H9 (cell line): ENCODE data around the gene SKAP1. TPM values are rescaled to one million over a fixed set of nuclear protein-coding genes. Genes with fewer than 3 reads are reported as not detected.

Experiments
- DNase-seq: peaks from one replicate; pipeline ENCODE4 v3.0.0-alpha.2; 2017
- H2AFZ ChIP-seq: one replicate; pipeline ENCODE4 v1.6.1; 2013; ENCODE audit warnings: mild to moderate bottlenecking, low read length, control low read depth, moderate library complexity
- H2AK5ac ChIP-seq: 2 replicates; pipeline ENCODE4 v1.6.1; 2013; ENCODE audit warnings: low read length, control low read depth, mixed read lengths; ENCODE audit not compliant: insufficient read length
- H2BK120ac ChIP-seq: one replicate; pipeline ENCODE4 v1.6.1; 2013; ENCODE audit warnings: low read depth, mild to moderate bottlenecking, low read length, control low read depth, inconsistent platforms; ENCODE audit not compliant: poor library complexity, severe bottlenecking
- H2BK12ac ChIP-seq: 2 replicates; pipeline ENCODE4 v1.6.1; 2013; ENCODE audit warnings: low read length, control low read depth, mixed read lengths, low read depth; ENCODE audit not compliant: insufficient read length
- H2BK15ac ChIP-seq: 2 replicates; pipeline ENCODE4 v1.6.1; 2013; ENCODE audit warnings: low read depth, low read length, control low read depth
- H2BK20ac ChIP-seq: one replicate; pipeline ENCODE4 v1.6.1; 2013; ENCODE audit warnings: low read depth, mild to moderate bottlenecking, low read length, control low read depth, inconsistent platforms; ENCODE audit not compliant: poor library complexity, severe bottlenecking
- H2BK5ac ChIP-seq: 2 replicates; pipeline ENCODE4 v1.6.1; 2013; ENCODE audit warnings: low read length, control low read depth, mixed read lengths; ENCODE audit not compliant: insufficient read length
- H3K14ac ChIP-seq: 2 replicates; pipeline ENCODE4 v1.6.1; 2013; ENCODE audit warnings: low read length, control low read depth; ENCODE audit not compliant: insufficient read depth
- H3K18ac ChIP-seq: 2 replicates; pipeline ENCODE4 v1.6.1; 2013; ENCODE audit warnings: low read depth, mild to moderate bottlenecking, mixed read lengths, low read length, control low read depth; ENCODE audit not compliant: insufficient read length
- H3K23ac ChIP-seq: 2 replicates; pipeline ENCODE4 v1.6.1; 2013; ENCODE audit warnings: low read length, control low read depth, mixed read lengths, low read depth; ENCODE audit not compliant: insufficient read length
- H3K23me2 ChIP-seq: 2 replicates; pipeline ENCODE4 v1.6.1; 2013; ENCODE audit warnings: low read depth, mild to moderate bottlenecking, mixed read lengths, low read length, control low read depth; ENCODE audit not compliant: insufficient read length, poor library complexity, severe bottlenecking
- H3K27ac ChIP-seq: 2 replicates; pipeline ENCODE4 v1.5.1; 2013; ENCODE audit warnings: low read length, control low read depth, mixed read lengths, low read depth; ENCODE audit not compliant: insufficient read length
- H3K27me3 ChIP-seq: 2 replicates; pipeline ENCODE4 v1.6.1; 2013; ENCODE audit warnings: low read length, control low read depth, inconsistent platforms; ENCODE audit not compliant: insufficient read depth
- H3K4ac ChIP-seq: 2 replicates; pipeline ENCODE4 v1.6.1; 2013; ENCODE audit warnings: low read depth, mild to moderate bottlenecking, control low read depth, inconsistent platforms, low read length, moderate library complexity
- H3K4me1 ChIP-seq: 2 replicates; pipeline ENCODE4 v1.6.1; 2013; ENCODE audit warnings: low read length, control low read depth, inconsistent platforms; ENCODE audit not compliant: insufficient read depth
- H3K4me2 ChIP-seq: 2 replicates; pipeline ENCODE4 v1.6.1; 2013; ENCODE audit warnings: low read length, control low read depth, mixed read lengths; ENCODE audit not compliant: insufficient read length, insufficient read depth
- H3K56ac ChIP-seq: 2 replicates; pipeline ENCODE4 v1.6.1; 2013; ENCODE audit warnings: low read depth, mild to moderate bottlenecking, mixed read lengths, low read length, control low read depth; ENCODE audit not compliant: insufficient read length
- H3K79me1 ChIP-seq: 2 replicates; pipeline ENCODE4 v1.6.1; 2013; ENCODE audit warnings: low read depth, mild to moderate bottlenecking, moderate library complexity, low read length, control low read depth, inconsistent platforms; ENCODE audit not compliant: insufficient read depth, poor library complexity, severe bottlenecking
- H3K79me2 ChIP-seq: 2 replicates; pipeline ENCODE4 v1.6.1; 2013; ENCODE audit warnings: low read length, control low read depth, inconsistent platforms; ENCODE audit not compliant: insufficient read depth
- H3K9ac ChIP-seq: 2 replicates; pipeline ENCODE4 v1.6.1; 2013; ENCODE audit warnings: low read length, control low read depth, mixed read lengths; ENCODE audit not compliant: insufficient read length; ENCODE audit errors: extremely low read depth
- H3K9me3 ChIP-seq: one replicate; pipeline ENCODE4 v1.6.1; 2013; ENCODE audit warnings: low read depth, low read length, inconsistent platforms; ENCODE audit not compliant: control insufficient read depth
- H3T11ph ChIP-seq: one replicate; pipeline ENCODE4 v1.6.1; 2013; ENCODE audit warnings: mild to moderate bottlenecking, low read length, control low read depth, inconsistent platforms
- H4K20me1 ChIP-seq: one replicate; pipeline ENCODE4 v1.6.1; 2013; ENCODE audit not compliant: control insufficient read depth, insufficient read length, insufficient read depth
- H4K5ac ChIP-seq: 2 replicates; pipeline ENCODE4 v1.6.1; 2013; ENCODE audit warnings: low read depth, mild to moderate bottlenecking, mixed read lengths, low read length, control low read depth; ENCODE audit not compliant: insufficient read length
- H4K8ac ChIP-seq: replicated peaks from 2 replicates; pipeline ENCODE4 v1.6.1; 2013; ENCODE audit warnings: low read length, control low read depth, mixed read lengths, low read depth; ENCODE audit not compliant: insufficient read length
- H4K91ac ChIP-seq: 2 replicates; pipeline ENCODE4 v1.6.1; 2013; ENCODE audit warnings: low read depth, mild to moderate bottlenecking, moderate library complexity, mixed read lengths, low read length, control low read depth; ENCODE audit not compliant: insufficient read length
- H3K27ac Mint-ChIP-seq, 3 experiments: 2 replicates in 2 of 3; 3 replicates in 1 of 3; pipeline ENCODE4 v1.8.0; 2020 to 2021; ENCODE audit warnings: mixed read lengths in 3 of 3, mild to moderate bottlenecking in 1 of 3, moderate library complexity in 1 of 3
- H3K27me3 Mint-ChIP-seq: 2 replicates; pipeline ENCODE4 v1.8.0; 2021; ENCODE audit warnings: low read depth, mild to moderate bottlenecking, moderate library complexity, mixed read lengths
- H3K36me3 Mint-ChIP-seq, 3 experiments: 2 replicates in 2 of 3; 3 replicates in 1 of 3; pipeline ENCODE4 v1.8.0; 2020 to 2021; ENCODE audit warnings: low read depth in 3 of 3, mixed read lengths in 3 of 3; ENCODE audit not compliant: insufficient read depth in 1 of 3
- H3K4me1 Mint-ChIP-seq, 2 experiments: 2 replicates each; pipeline ENCODE4 v1.8.0; 2020; ENCODE audit warnings: mixed read lengths in 2 of 2
- H3K4me3 Mint-ChIP-seq, 2 experiments: 2 replicates in 1 of 2; 3 replicates in 1 of 2; pipeline ENCODE4 v1.8.0; 2020 to 2021; ENCODE audit warnings: mild to moderate bottlenecking in 2 of 2, mixed read lengths in 2 of 2, moderate library complexity in 1 of 2
- H3K9me3 Mint-ChIP-seq, 2 experiments: 2 replicates in 1 of 2; 3 replicates in 1 of 2; pipeline ENCODE4 v1.8.0; 2020; ENCODE audit warnings: mild to moderate bottlenecking in 2 of 2, mixed read lengths in 2 of 2, moderate library complexity in 1 of 2
- CTCF ChIP-seq: fragments of 200-600 bp; sonication (generic); conservative IDR thresholded peaks from 3 replicates; pipeline ENCODE4 v1.8.0; 2021; ENCODE audit warnings: antibody characterized with exemption, mild to moderate bottlenecking
- WGBS: extraction: QIAGEN DNeasy Blood & Tissue Kit; methylation state at CpG from one replicate; pipeline ENCODE4 v1.1.7; 2013; ENCODE audit warnings: missing lambda C conversion rate, low lambda C conversion rate, mixed read lengths; ENCODE audit not compliant: insufficient read length; ENCODE audit errors: extremely low coverage; 5-methylcytosine and 5-hydroxymethylcytosine counted together
- total RNA-seq: library from RNA; stranded (reverse); gene quantifications from 2 replicates; pipeline ENCODE4 v1.2.1, GENCODE V29; 2021

Gene SKAP1
- total RNA-seq, 1 experiment from 2014 or later, result not detected

GRCh38 chr17:48385319-48385718 lies 44.7 kb downstream of the SKAP1 start:
- H3K79me1 ChIP-seq, result no peaks in the 10 kb centered on the region
- no peak overlapping the region for H2BK15ac ChIP-seq
- H3K27ac Mint-ChIP-seq, result no peak overlapping the region
- no peaks in the 10 kb centered on the region for H3K4me1 ChIP-seq
- no peak overlapping the region for H3K4me3 Mint-ChIP-seq
- no peak overlapping the region for H3K4me2 ChIP-seq
- H3K9me3 Mint-ChIP-seq, result no peaks in the 10 kb centered on the region
- H3K18ac ChIP-seq, result no peak overlapping the region
- no peak overlapping the region for H3K9ac ChIP-seq
- TF ChIP-seq CTCF, result no peak
- no peaks in the 10 kb centered on the region for H3K79me2 ChIP-seq
- peaks cover 53% of the 10 kb centered on the region for H3K27me3 Mint-ChIP-seq
- no peak overlapping the region for H3K14ac ChIP-seq
- no peak overlapping the region for H2BK20ac ChIP-seq
- H3K56ac ChIP-seq, result no peak overlapping the region
- no peaks in the 10 kb centered on the region for H4K20me1 ChIP-seq
- no peak overlapping the region for H2AK5ac ChIP-seq
- H2BK120ac ChIP-seq, result no peak overlapping the region
- no peak overlapping the region for H4K5ac ChIP-seq
- no peak overlapping the region for H2BK12ac ChIP-seq
- no peaks in the 10 kb centered on the region for H3K4me1 Mint-ChIP-seq
- no peaks in the 10 kb centered on the region; the same call in 1 of the 2 replicates for H3K27me3 ChIP-seq
- no CpG with 5 or more reads among the region's 1 CpG for WGBS
- no peak overlapping the region for H2AFZ ChIP-seq
- H3K36me3 Mint-ChIP-seq, result no peaks in the 10 kb centered on the region
- no peak overlapping the region for H3T11ph ChIP-seq
- no peak overlapping the region for H3K27ac ChIP-seq
- no peak overlapping the region for H4K8ac ChIP-seq
- no peaks in the 10 kb centered on the region for H3K9me3 ChIP-seq
- H3K23me2 ChIP-seq, result no peaks in the 10 kb centered on the region
- no peak for DNase-seq
- H3K23ac ChIP-seq, result no peak overlapping the region
- H3K4ac ChIP-seq, result no peak overlapping the region
- no peak overlapping the region for H4K91ac ChIP-seq
- H2BK5ac ChIP-seq, result no peak overlapping the region
